ENCODE data around the gene RBCK1.

RBCK1 gene

DNA sequence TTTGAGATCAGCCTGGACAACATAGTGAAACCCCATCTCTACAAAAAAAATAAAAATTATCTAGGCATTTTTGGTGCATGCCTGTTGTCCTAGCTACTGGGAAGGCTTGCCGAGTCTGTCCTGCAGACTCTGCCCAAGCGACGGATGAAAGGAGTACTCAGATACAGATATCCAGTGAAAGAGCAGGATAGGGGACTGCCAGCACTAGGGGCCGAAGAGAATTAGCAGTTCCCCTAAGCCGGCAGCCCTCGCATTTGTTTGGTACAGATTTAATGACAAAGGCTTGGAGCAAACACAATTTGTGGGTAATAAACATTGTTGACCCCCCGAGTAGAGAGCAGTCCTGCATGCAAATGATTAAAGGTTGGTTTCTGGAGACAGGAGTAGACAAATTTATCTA, 59.7 kb downstream of the RBCK1 start:
- POLR2A ChIA-PET, result no interaction called here
- CTCF ChIA-PET, result interaction anchor here (2.0 to 2.9 kb wide), 2 partner anchors 11 to 113 kb away, joined by 5 to 9 read pairs; no protein-coding TSS in a partner anchor
- no peak overlapping the region for H3K4me3 ChIP-seq (ENCODE audit: low read depth, low read length)

DNA sequence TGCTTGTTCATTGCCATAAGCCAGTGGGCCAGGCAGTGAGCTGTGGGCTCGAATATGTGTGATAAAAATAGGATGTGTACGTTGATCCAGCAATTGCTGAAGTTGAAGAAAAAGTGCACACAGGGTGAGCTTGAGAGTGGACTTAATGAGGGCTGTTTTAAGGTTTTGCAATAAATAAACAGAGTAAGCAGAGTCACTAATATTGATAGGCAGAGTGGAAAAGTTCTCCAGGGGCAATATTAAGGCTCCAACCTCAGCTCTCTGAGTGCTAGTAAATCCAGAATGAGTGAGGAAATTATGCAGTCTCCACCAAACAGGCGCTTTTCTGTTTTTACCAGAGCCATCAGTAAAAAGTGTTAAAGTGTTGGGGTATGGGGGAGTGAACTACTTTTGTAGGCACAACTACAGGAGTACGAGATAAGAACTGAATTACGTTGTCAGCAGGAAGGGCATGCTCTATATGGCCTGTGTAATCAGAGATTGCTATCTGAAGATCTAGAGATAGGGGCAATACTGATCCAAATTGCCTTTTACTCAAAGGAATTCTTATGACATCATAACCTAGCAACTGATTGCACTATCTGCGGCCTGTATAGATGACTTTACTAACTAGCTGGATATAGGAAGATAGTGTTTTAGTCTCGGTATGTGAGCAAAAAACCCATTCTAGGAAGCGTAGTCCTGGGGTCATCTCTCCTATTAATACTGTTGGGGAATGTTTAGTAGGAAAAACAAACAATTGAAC, 61.8 kb downstream of the RBCK1 start:
- no peak overlapping the region for H3K4me3 ChIP-seq (ENCODE audit: low read depth, low read length)
- ChIA-PET POLR2A (no interaction called here), CTCF (interaction anchor here (1.6 to 2.0 kb wide), 2 partner anchors 8 to 116 kb away, joined by 3 to 5 read pairs; no protein-coding TSS in a partner anchor)
- TF ChIP-seq CTCF (IDR thresholded peaks at IDR 0.05; ENCODE audit: insufficient read depth, low read length, missing control alignments), result no peak
- DNase-seq (ENCODE audit: low read depth, low spot score), result no peak

More for the DNA sequence above, 59.7 kb downstream of the RBCK1 start:
- no peak for DNase-seq (ENCODE audit: low read depth, low spot score)
- TF ChIP-seq CTCF (IDR thresholded peaks at IDR 0.05; ENCODE audit: insufficient read depth, low read length, missing control alignments), result no peak

DNA sequence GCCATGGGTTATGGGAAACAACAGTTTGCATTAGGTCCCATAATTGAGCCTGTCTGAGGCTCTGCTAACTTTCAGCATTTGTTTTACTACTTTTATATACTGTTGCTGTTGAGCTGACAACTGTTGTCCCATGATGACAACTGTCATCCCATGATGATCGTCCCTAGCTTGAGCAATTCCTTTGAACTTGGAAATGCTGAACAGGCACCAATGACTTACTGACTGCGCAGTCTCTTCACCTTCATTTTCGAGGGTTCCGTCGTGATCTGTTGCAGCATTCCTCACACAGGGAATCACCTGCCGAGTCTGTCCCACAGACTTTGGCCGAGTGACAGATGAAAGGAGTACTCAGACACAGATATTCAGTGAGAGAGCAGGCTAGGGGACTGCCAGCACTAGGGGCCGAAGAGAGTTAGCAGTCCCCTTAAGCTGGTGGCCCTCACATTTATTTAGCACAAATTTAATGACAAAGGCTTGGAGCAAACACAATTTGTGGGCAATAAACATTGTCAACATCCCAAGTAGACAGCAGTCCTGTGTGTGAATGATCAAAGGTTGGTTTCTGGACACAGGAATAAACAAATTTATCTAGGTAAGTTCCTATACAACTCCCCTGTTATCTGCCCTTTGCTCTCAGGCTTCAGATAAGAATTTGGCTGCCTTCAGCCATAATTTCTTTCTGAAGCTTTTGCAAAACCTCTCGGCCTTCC, 64.2 kb downstream of the RBCK1 start:
- POLR2A ChIA-PET, result no interaction called here

GRCh38 chr20:472889-473292, 64.8 kb downstream of the RBCK1 start:
- DNase-seq (ENCODE audit: low read depth, low spot score), result no peak
- POLR2A ChIA-PET, result no interaction called here
- no peak for TF ChIP-seq CTCF (IDR thresholded peaks at IDR 0.05; ENCODE audit: insufficient read depth, low read length, missing control alignments)
- no peak overlapping the region for H3K4me3 ChIP-seq (ENCODE audit: low read depth, low read length)
- CTCF ChIA-PET, result interaction anchor here (1.2 to 1.5 kb wide), 2 partner anchors 118 to 189 kb away, joined by 3 to 4 read pairs; no protein-coding TSS in a partner anchor

More for the DNA sequence above, 64.2 kb downstream of the RBCK1 start:
- H3K4me3 ChIP-seq (ENCODE audit: low read depth, low read length), result no peak overlapping the region
- DNase-seq (ENCODE audit: low read depth, low spot score), result no peak
- CTCF ChIA-PET, result interaction anchor here (1.1 to 1.4 kb wide), 4 partner anchors 16 to 119 kb away, joined by 3 to 4 read pairs (median 4); no protein-coding TSS in a partner anchor
- TF ChIP-seq CTCF (IDR thresholded peaks at IDR 0.05; ENCODE audit: insufficient read depth, low read length, missing control alignments), result no peak

- DNase-seq (ENCODE audit: low read depth, low spot score), result no peak
- no peak for TF ChIP-seq CTCF (IDR thresholded peaks at IDR 0.05; ENCODE audit: insufficient read depth, low read length, missing control alignments)
- ChIA-PET POLR2A (no interaction called here), CTCF (interaction anchor here (0.8 to 1.1 kb wide), 2 partner anchors 11 to 120 kb away, joined by 4 to 5 read pairs; no protein-coding TSS in a partner anchor)
- no peak overlapping the region for H3K4me3 ChIP-seq (ENCODE audit: low read depth, low read length)
Observed at GRCh38 chr20:474581-474980, 66.5 kb downstream of the RBCK1 start.

Measured in AG04449 (cell line).